ENCODE results near the gene ADAMTS17.
"Not testable (repeated sequence)": the region's sequence is repeated elsewhere in the genome, so short reads cannot be mapped to it uniquely, and the experiment has no call there.

ADAMTS17 gene

GRCh38 chr15:99983171-99983885 is 358.4 kb downstream of the ADAMTS17 start:
- Mint-ChIP-seq H3K27ac (peak overlapping the region; percentile 89 to 92 (median 92)), H3K4me3 (peak overlapping the region; percentile 7 to 32 (median 19)), H3K9me3 (no peaks in the 10 kb centered on the region), H3K27me3 (ENCODE audit: low read depth) (peaks cover 14% of the 10 kb centered on the region), H3K4me1 (peaks cover 52% of the 10 kb centered on the region), H3K36me3 (ENCODE audit: low read depth) (no peaks in the 10 kb centered on the region)
- TF ChIP-seq, protein P1, sequence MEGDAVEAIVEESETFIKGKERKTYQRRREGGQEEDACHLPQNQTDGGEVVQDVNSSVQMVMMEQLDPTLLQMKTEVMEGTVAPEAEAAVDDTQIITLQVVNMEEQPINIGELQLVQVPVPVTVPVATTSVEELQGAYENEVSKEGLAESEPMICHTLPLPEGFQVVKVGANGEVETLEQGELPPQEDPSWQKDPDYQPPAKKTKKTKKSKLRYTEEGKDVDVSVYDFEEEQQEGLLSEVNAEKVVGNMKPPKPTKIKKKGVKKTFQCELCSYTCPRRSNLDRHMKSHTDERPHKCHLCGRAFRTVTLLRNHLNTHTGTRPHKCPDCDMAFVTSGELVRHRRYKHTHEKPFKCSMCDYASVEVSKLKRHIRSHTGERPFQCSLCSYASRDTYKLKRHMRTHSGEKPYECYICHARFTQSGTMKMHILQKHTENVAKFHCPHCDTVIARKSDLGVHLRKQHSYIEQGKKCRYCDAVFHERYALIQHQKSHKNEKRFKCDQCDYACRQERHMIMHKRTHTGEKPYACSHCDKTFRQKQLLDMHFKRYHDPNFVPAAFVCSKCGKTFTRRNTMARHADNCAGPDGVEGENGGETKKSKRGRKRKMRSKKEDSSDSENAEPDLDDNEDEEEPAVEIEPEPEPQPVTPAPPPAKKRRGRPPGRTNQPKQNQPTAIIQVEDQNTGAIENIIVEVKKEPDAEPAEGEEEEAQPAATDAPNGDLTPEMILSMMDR (IDR thresholded peaks at IDR 0.05; ENCODE audit: unreplicated experiment in 3 of 3) = no peak

DNA sequence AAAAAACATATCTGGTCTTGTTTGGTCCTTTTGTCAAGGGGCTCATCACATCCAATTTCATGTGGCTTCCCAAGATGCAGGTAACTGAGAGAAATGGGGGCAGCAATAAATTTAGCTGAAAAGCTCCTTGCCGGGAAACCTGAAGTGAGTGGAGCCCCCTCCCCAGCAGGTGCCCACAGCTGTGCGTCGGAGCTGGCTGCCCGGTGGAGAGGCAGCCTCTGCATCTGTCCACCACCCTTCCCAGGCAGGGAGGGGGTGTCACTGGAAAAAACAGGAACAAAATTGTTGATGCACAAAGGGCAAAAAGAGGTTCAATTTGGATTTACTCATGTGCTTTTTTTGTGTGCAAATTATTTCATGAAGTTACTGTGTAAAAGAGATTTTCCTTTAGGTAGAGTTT is 359.1 kb downstream of the ADAMTS17 start:
- H3K27me3 Mint-ChIP-seq (ENCODE audit: low read depth) = peaks cover 14% of the 10 kb centered on the region
- H3K4me1 Mint-ChIP-seq = peaks cover 52% of the 10 kb centered on the region
- H3K27ac Mint-ChIP-seq = peak overlapping the region in 2 of 3 experiments; percentile 89 to 92
- TF ChIP-seq, protein P1 (IDR thresholded peaks at IDR 0.05; ENCODE audit: unreplicated experiment in 3 of 3) = no peak
- no peak overlapping the region for H3K4me3 Mint-ChIP-seq
- H3K36me3 Mint-ChIP-seq (ENCODE audit: low read depth) = no peaks in the 10 kb centered on the region
- H3K9me3 Mint-ChIP-seq = no peaks in the 10 kb centered on the region

GRCh38 chr15:99981839-99982658 is 359.7 kb downstream of the ADAMTS17 start:
- Mint-ChIP-seq H3K27me3 (ENCODE audit: low read depth) (peaks cover 14% of the 10 kb centered on the region), H3K4me3 (no peak overlapping the region), H3K36me3 (ENCODE audit: low read depth) (no peaks in the 10 kb centered on the region), H3K27ac (no peak overlapping the region), H3K9me3 (no peaks in the 10 kb centered on the region), H3K4me1 (peaks cover 49% of the 10 kb centered on the region)
- TF ChIP-seq, protein P1 (IDR thresholded peaks at IDR 0.05; ENCODE audit: unreplicated experiment in 3 of 3) = no peak

GRCh38 chr15:99981191-99981647 is 360.6 kb downstream of the ADAMTS17 start:
- Mint-ChIP-seq H3K27me3 (ENCODE audit: low read depth) (peaks cover 14% of the 10 kb centered on the region), H3K36me3 (ENCODE audit: low read depth) (no peaks in the 10 kb centered on the region), H3K27ac (no peak overlapping the region), H3K4me3 (no peak overlapping the region), H3K4me1 (peaks cover 49% of the 10 kb centered on the region), H3K9me3 (no peaks in the 10 kb centered on the region)
- TF ChIP-seq, protein P1 (IDR thresholded peaks at IDR 0.05; ENCODE audit: unreplicated experiment in 3 of 3) = no peak

DNA sequence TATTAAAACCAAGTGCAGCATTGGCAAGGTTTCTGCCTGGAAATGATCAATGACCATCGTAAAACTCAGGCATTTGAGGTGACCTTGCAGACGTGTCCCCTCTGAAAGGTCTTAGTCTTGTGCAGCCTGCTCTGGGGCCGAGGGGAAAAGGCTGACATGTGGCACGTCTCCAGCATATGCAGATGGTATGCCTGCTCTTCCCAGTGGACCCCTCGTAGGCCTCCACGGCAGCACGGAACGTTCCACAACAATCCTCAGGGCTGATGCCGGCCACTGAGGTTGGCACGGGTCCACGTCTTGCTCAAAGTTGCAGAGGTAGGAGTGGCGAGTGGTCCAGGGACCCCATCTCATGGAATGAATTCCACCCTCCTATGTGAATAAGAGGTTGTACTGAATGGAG is 361.0 kb downstream of the ADAMTS17 start:
- TF ChIP-seq, protein P1 (IDR thresholded peaks at IDR 0.05; ENCODE audit: unreplicated experiment in 3 of 3) = no peak
- H3K9me3 Mint-ChIP-seq = no peaks in the 10 kb centered on the region
- peaks cover 49% of the 10 kb centered on the region for H3K4me1 Mint-ChIP-seq
- no peaks in the 10 kb centered on the region for H3K36me3 Mint-ChIP-seq (ENCODE audit: low read depth)
- H3K4me3 Mint-ChIP-seq = no peak overlapping the region
- no peak overlapping the region for H3K27ac Mint-ChIP-seq
- peaks cover 14% of the 10 kb centered on the region for H3K27me3 Mint-ChIP-seq (ENCODE audit: low read depth)

DNA sequence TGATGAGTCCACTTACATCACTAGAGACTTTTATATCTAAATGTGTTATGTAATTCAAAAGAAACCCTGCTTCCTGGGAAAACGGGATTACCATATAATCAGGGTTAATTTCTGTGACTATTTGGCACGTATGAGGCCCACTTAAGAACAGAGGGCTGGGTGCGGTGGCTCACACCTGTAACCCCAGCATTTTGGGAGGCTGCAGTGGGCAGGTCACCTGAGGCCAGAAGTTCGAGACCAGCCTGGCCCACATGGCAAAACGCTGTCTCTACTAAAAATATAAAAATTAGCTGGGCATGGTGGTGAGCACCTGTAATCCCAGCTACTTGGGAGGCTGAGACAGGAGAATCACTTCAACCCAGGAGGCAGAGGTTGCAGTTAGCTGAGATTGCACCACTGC is 361.9 kb downstream of the ADAMTS17 start:
- H3K36me3 Mint-ChIP-seq (ENCODE audit: low read depth); H3K9me3 Mint-ChIP-seq; H3K27ac Mint-ChIP-seq; H3K4me3 Mint-ChIP-seq: not testable (repeated sequence)
- H3K4me1 Mint-ChIP-seq = peaks cover 47% of the 10 kb centered on the region
- peaks cover 14% of the 10 kb centered on the region for H3K27me3 Mint-ChIP-seq (ENCODE audit: low read depth)

Data from nephron (organoid).